Vagina (tissue), 2 donors: ENCODE data around the gene EHBP1.

Experiments used
- CTCF ChIP-seq, 3 experiments: fragments of 450-650 bp in 2 of 3; fragments of 200-600 bp in 1 of 3; sonication (generic) in 1 of 3; IDR thresholded peaks; one replicate each; pipeline ENCODE4 v1.5.1; 2017 to 2019; ENCODE audit warnings: antibody characterized with exemption in 3 of 3, mild to moderate bottlenecking in 2 of 3, moderate library complexity in 2 of 3
- POLR2A ChIP-seq, 2 donors: fragments of 450-650 bp; IDR thresholded peaks; one replicate each; pipeline ENCODE4 v1.6.1; 2017; ENCODE audit warnings: antibody characterized with exemption in 2 of 2, mild to moderate bottlenecking in 2 of 2, moderate library complexity in 2 of 2
- POLR2AphosphoS5 ChIP-seq, 2 donors: sonication (generic); formaldehyde crosslinking; IDR thresholded peaks; one replicate each; pipeline ENCODE4 v1.9.0; 2017; ENCODE audit warnings: antibody characterized with exemption in 2 of 2, mild to moderate bottlenecking in 2 of 2, low read depth in 1 of 2; ENCODE audit not compliant: insufficient read depth in 1 of 2

- TF ChIP-seq CTCF (IDR thresholded peaks at IDR 0.05): no peak
- TF ChIP-seq POLR2AphosphoS5 (IDR thresholded peaks at IDR 0.05; ENCODE audit: insufficient read depth in 1 of 2, low read depth in 1 of 2): no peak
- TF ChIP-seq POLR2A (IDR thresholded peaks at IDR 0.05): no peak
These were observed 43.0 kb upstream of the EHBP1 start for GRCh38 chr2:62662554-62662953.
